GM18508 (cell line): ENCODE measurements around the gene LTF.

Source experiments
- ATAC-seq: cut with Tn5 transposase; IDR thresholded peaks from one replicate; pipeline ENCODE4 v1.9.1; 2021; ENCODE audit warnings: moderate number of reproducible peaks; ENCODE audit not compliant: insufficient read depth, unreplicated experiment

LTF gene

DNA sequence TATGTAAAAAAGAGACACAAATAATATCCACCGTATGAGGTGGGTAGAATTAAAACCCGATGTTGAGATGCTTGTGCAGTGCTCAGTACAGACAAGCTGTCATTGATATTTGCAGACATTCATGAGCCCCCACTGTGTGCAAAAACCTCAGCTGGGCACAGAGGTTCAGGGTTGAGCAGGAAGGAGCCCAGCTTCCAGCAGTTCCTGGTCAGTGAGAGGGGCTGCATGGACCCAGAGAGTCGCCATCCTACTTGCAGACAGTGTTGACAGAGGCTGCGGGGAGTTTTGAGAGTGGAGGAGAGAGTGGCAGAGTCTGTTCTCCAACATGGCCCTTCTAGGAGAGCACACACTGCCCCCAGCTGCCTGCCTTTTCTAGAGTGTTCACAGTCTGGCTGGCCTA lies 6.1 kb upstream of the LTF start:
- no peak for ATAC-seq

DNA sequence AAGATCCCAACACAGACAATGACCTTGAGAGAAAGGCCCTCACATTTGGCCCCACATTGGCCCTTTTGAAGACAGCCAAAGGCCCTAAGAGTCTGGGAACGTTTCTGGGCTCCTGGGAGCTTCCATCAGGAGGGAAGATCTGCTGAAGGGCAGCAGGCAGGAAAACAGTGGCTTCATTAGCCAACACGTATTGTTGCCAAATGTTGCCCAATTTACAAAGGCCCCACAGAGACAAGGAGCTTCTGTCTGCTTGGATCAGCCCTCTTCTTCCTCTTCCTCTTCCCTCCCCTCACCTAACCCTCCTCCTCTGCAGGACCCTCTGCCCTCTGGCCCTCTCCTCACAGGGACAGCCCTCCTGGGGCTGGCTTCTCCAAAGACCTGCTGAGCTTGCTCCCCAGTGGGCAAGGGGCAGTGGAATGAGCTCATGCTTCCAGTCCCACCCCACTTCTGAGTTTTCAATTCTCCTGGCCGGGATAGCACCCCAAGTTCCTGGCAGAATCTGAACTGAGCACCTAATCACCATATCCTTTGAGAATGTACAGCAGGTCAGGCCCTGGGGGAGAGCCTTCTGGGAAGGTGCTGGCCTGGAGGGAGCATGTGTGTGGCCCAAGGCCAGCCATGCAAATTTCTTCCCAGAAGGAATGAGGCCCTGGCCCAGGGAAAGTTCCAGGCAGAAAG lies 5.1 kb upstream of the LTF start:
- ATAC-seq: no peak

DNA sequence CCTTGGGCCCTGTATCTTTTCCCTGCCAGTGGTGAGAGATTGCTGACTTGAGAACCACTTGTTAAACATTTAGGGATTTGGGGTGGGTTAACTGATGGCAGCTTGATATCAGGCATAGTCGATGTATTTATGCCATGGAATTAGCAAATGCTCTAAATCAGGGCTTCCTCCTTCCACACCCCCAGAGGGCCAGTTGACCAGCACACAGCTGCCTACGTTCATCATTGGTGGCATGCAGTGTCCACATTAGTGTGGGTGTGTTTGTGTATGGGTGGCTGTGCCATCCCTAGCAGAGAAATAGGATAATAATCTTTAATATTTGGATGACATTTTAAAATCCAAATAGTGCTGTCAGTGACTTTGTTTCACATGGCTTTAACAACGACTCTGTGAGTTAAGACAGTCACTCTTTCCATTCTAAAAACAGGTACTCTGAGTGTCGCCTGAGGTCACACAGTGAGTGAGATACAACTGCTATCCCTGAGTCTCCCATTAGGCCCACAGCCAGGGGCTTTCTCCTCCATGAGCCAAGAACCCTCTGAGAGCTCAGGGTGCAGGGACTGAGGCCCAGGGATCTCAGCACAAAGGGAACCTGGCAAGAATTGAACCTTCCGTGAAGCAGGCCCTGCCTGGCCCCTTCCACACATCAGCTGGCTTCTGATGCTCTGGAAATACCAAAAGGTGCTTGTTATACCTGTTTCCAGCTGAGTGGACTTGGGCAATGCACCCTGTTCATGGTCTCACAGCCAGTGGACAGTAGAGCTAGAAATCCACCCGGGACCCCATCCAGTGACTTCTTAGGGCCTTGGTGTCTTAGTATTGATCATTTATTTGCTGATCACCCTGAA lies 4.3 kb upstream of the LTF start:
- no peak for ATAC-seq

DNA sequence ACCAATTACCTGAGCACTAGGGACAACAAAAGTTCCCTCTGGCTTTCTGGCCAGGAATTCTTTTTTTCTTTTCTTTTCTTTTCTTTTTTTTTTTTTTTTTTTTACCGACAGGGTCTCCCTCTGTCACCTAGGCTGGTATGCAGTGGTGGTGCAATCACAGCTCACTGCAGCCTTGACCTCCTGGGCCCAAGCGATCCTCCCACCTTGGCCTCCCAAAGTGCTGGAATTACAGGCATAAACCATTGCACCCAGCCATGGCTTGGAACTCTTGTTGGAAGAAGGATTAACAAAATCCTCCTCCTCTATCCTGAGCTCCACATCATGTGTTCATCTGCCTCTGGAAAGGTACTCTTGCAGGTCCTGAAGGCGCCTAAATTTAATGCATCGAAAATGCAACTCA lies 2.9 kb upstream of the LTF start:
- ATAC-seq: no peak

DNA sequence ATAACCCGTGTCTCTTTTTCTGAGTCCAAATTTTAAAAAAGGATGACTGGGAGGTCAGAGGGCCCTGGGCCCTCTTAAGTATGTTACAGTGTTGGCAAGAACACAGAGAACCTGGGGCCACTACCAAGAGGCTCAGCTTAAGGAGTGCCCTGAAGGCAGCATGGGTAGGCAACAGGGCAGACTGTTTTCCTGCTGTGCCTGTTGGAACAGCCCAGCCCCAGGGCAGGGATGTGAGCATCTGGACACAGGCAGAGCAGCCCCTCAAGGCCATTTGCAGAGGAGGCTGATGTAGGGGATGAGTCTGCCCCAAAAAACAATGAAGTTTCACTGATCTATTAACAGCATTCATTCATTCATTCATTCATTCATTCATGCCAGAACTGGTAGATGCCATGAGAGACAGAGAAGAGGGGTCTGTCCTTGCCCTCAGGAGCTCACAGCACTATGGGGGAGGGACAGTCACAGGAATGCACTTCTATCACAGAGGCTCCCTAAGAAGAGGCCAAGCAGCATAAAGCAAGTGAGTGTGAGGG lies 2.2 kb upstream of the LTF start:
- ATAC-seq: no peak

DNA sequence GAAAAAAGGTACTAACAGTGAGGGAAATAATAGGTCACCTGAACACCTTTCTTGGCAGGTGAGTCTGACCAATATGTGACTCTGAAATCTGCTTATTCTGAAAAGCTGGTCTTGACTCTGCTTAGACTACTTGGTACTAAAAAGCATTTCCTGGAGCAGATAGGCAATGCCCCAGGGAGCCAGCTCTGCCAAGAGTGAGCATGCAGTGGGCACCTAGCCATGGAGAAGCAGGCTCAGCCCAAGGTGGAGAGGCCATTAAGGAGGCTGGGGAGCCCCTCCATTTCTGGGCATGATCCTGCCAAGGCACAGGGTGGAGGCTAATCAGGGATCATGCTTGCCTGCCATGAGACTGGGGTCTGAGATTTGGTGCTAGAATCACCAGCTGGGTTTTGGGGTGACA lies 1.6 kb upstream of the LTF start:
- ATAC-seq: no peak

DNA sequence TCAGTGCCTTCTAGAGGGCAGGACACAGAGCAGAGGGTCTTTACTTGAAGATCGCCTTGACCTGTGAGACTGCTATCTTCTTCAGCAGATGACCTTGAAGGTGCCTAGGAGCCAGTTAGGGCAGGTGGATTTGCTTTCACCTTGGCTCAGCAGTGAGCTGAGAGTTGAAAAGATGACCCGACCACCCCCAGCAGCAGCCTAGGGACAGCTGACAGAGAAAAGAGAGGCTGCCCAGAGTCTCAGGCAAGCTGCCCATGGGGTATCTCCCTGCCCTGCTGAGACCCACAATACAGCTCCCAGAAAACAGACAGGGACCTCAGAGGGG lies 453 bp upstream of the LTF start:
- no peak for ATAC-seq

DNA sequence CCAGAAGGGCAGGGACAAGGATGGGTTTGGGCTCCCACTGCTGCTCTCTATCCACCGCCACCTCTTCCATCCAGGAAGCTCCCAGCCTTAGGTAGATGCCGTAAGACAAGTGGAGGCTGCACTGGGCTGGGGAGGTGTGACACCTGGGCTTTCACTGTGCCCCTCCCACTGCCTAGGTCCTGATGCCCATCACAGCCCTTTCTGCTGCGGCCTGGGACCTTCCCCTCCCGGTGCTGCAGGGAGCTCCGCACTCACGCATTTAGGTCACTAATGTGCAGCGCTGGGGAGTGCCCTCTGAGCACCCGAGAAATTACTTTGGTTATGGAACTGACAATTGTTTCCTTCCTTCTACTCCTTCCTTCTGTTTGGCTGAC lies 850 bp downstream of the LTF start:
- ATAC-seq: no peak

DNA sequence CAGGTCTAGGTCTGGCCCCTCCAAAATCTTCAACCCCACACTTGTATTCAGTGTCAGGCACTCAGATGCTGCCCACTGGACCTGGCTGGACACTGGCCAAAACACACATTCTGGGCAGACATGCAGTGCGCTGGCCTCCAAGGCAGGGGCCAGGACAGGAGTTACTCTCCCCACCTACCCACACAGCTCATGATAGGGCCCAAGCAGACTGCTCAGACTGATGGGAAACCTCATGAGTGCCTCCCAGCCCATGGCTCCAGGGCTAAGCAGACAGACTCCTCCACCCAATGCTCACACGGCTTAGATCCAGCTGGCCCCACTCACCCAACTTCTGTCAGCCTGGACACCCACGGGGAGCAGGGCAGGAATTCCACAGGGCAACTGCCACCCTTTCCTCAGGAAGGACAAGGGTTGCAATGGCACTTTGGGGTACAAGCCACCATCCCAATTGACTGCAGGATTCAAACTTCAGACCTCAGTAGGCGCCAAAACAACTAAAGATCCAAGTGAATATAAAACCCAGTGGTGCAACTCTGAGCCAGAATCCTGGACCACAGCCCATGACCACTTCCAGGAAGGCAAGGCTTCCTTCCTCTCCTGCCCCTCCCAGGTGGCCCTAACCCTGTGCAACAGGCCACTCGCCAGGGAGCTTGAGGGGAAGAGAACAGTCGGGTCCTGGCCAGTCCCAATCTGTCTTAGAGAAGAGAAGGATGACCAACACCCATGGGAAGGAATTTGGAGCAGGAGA lies 1.4 kb downstream of the LTF start:
- no peak for ATAC-seq

DNA sequence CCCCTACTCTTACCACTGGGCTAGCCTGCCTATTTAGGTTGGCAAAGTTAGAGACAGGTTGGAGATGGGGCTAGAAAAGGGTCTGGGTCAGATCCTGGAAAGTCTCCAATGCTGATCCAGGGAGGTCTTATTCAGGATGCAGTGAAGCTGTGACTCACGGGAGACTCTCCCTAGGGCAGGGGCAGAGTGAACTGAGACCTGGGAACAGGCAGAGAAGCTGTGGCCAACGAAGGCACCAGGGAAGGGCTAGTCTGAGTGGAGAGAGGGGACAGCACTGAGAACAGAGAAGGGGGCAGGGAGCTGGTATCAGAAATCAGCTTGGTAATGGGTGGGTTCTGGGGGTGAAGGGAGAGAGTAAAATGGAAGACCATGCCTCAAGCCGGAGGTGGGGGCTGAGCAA lies 2.2 kb downstream of the LTF start:
- ATAC-seq: no peak

DNA sequence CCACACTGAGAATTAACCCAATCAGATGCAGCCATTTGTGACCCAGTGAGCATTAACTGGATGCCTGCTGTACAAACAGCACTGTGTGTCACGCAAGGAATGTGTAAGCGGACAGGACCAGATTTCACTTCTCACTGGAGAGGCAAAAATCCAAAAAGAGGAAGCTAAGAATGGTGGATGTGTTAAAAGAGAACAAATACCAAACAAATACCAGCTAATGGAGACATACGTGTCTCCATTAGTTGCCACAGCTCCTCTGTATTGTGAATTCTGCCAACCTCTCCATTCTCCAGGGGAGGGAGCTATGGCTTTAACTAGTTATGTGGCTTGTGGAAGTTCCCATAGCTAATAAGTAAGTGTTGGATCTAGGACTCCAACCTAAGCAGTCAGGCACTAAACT lies 2.6 kb downstream of the LTF start:
- ATAC-seq: no peak

DNA sequence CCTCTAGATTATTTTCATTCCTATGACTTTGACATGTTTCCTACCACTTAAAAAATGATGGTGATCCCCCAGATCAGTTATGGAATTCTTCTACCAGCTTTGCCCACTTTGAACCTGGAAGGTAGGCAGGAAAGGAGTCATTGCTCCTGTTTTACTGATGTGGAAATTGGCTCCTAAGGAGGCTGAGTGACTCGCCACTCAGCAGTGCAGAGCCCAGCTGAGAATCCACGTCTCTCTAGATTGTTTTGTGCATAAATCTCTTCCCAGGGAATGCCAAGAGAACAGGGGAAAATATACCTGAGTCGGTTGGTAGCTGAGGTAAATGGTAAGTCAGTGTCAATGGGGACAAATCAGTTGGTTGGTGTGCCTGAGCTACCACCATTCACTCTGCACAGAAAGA lies 4.7 kb downstream of the LTF start:
- no peak for ATAC-seq

DNA sequence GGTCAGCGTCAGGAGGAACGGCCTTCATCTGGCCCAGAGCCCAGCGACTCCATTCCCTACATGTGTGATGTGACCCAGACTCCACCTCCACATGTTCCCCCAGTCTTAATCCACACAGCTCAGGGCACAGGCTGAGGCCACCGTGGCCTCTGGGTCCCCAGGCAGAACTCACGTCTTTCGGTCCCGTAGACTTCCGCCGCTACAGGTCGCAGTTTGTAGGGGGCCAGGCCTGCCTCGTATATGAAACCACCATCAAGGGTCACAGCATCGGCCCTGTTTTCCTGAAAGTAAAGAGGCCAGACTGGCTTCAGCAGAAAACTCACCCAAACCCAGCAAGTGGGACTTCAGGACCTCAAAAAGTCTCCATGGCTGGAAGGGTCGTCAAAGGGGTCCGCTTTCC lies 8.6 kb downstream of the LTF start:
- ATAC-seq: no peak

DNA sequence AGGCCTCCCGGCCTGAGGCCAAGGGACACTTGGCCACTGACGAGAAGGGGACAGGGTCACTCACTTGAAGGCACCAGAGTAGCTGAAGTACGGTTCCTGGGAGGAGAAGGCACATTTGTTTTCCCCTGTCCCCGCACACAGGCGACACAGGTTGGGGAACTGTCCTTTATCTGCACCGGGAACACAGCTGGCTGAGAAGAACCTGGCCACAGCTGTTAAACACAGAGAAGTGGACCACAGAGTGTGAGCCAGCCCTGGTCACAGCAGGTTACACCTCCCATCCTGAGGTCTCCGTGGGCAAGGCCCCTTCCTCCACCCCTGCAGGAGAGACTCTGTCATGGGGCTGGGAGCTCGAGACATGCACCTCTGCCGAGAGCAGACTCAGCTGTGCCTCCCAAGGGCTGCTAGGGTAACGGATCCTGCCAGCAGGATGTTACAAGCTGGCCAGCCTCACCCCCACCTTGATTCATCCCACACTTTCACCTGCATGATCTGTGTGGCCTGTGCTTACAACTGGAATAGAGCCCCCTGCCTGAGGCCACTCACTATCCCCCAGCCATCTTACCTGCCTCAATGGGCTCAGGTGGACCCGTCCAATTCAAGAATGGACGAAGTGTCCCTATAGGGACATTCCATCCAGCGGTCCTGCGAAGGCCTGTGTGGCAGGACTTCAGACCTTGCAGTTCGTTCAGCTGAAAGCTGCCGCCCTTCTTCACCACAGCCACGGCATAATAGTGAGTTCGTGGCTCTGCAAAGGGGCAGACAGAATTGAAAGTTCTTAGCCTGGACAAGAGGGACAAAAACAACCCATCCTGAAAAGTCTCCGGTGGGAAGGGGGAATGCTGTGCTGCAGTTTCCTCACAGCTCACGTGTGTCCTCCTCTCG lies 9.2 kb downstream of the LTF start:
- ATAC-seq: no peak

DNA sequence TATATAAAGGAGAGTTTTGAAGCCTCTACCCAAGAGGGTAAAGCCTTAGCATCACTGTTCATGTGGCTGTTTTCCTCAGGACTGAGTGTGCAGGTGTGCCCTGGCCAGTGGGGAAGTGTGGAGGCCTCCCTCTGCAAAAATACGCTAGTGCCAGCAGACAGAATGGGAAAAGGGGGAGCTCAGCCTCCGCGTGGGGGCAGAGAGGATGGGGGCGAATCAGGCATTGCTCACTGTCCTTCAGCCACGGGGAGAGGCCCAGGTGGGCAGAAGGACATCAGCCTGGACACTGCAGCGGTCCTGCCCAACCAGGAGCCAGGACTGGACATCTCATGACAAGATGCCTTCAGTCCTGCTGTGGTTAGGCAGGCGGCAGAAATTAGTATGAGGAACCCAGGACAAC lies 10.1 kb downstream of the LTF start:
- ATAC-seq: no peak

DNA sequence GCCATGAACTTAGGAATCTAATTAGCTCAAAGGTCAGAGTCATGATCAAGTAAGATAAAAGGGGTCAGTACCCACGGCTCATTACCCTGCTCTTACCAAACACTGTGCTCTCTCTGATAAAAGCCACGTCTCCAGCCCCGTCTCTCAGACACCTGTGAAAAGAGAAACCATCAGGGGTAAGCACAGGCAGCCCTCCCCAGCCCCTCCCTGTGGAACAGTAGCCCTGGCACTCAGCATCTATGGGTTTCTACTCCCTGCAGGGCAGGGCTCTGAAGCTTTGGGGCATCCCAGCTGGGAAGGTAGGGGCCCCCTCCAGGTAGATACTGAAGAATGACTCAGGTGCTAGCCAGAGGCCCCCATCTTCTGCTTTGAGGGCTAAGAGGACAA lies 10.5 kb downstream of the LTF start:
- no peak for ATAC-seq

DNA sequence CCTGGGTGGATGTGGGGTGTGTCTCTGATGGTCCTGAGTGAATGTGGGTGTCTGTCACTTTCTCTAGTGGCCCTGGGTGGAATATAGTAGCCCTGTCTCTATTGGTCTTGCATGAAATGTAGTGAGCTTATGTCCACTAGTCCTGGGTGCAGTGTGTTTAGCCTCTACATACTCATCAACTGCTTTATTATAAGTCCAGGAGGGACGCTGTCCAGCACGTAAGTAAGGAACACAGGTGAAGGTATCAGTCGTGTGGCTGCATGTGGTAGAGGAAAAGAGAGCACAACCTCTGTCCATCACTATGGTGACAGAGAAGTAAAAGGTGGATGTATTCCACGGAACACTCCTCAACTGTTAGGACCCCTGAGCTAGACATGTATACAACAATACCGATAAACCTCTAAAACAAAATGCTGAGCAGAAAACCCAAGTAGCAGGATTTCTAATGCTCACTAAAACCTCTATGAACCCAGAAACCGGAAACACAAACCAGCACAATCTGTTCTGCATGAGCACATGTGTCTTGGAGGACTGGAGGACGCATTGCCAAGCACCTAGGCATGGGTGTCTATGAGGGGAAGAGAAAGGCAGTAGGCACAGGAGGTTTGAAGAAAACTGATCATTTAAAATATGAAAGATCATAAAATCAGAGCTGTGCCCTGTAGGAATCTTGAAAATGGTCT lies 11.0 kb downstream of the LTF start:
- ATAC-seq: no peak

DNA sequence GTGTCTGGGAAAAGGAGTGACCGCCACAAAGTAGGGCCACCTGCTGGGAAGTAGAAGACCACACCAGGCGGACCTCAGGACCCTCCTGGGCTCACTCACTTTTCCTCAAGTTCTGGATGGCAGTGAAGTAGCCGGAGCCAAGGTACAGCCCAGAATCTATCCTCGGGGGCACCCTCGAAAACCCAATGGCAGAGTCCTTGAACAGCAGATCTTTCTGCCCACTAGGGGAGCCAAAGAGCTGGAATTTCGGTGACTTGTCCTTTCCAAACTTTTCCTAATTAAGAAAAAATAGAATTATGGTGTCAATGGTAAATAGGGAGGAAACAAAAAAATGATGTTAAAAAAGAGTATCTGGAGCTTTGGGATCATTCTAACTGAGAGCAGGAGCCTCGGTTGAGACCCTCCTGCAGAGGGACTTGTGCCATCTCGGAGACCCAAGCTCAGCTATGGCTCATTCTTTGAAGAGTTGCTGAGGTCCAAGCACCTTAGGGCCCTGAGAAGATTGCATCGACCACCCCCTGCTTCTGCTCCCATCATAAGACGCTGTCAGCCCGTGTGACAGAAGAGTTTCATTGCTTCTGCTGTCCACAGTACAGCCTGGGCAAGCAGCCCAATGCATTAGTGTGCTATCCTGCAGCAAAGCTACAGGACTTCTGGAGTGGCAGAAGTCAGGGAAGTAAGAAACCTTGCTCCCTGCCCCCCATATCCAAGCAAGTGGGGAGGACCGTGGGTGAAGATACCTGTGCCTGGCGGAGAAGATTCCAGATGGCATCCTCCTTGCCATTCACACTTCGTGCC lies 14.8 kb downstream of the LTF start:
- ATAC-seq: no peak

DNA sequence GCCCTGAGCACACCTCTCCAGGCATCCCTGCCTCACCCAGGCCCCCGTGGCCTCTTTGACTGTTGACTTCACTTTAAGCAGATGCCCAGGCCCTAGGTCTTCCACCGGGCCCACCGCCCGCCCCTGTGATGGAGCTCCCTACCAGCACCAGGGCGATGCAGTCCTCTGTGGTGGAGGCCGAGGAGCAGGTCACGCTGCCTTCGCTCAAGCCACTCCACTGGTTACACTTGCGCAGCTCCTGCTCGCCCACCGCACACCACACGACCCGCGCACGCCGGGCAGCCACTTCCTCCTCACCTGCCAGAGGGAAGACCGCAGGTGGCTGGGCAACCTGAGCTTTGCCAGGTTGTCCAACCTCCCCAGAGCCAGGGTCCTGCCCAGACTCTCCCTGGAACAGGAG lies 16.0 kb downstream of the LTF start:
- ATAC-seq: no peak
